Testis (tissue), 3 donors: ENCODE measurements around the gene TST. TPM values are rescaled to one million over a fixed set of nuclear protein-coding genes. Genes with fewer than 3 reads are reported as not detected.

Source experiments
- DNase-seq: peaks from one replicate; pipeline ENCODE4 v3.0.0-alpha.2; 2019
- H3K27ac ChIP-seq, 2 donors: fragments of 200-600 bp; sonication (generic); one replicate each; pipeline ENCODE4 v1.5.1; 2019
- H3K27me3 ChIP-seq: fragments of 200-600 bp; sonication (generic); one replicate; pipeline ENCODE4 v1.5.1; 2019
- H3K36me3 ChIP-seq: fragments of 200-600 bp; sonication (generic); one replicate; pipeline ENCODE4 v1.5.1; 2017; ENCODE audit warnings: low read depth; ENCODE audit errors: missing control alignments
- H3K4me1 ChIP-seq: fragments of 200-600 bp; sonication (generic); one replicate; pipeline ENCODE4 v1.5.1; 2019
- H3K4me3 ChIP-seq, 2 donors: fragments of 200-600 bp; sonication (generic); one replicate each; pipeline ENCODE4 v1.5.1; 2017 to 2019
- H3K9me3 ChIP-seq: fragments of 200-600 bp; sonication (generic); one replicate; pipeline ENCODE4 v1.5.1; 2017
- CTCF ChIP-seq, 3 experiments: fragments of 450-650 bp in 2 of 3; fragments of 200-600 bp in 1 of 3; sonication (generic) in 1 of 3; IDR thresholded peaks; one replicate each; pipeline ENCODE4 v1.5.1; 2016 to 2019; ENCODE audit warnings: antibody characterized with exemption in 3 of 3, mild to moderate bottlenecking in 2 of 3, moderate library complexity in 1 of 3
- POLR2A ChIP-seq: fragments of 450-650 bp; IDR thresholded peaks from one replicate; pipeline ENCODE4 v1.6.1; 2017; ENCODE audit warnings: antibody characterized with exemption, mild to moderate bottlenecking, moderate library complexity
- whole genome bisulfite sequencing, 2 donors: methylation state at CpG; one replicate each; pipeline ENCODE4 v1.1.5; 2018; 5-methylcytosine and 5-hydroxymethylcytosine counted together
- intact Hi-C: fragments of 100-400 bp; cut with DNase I; formaldehyde crosslinking; loops from one replicate; pipeline ENCODE4 v1.15.1; 2023; ENCODE audit warnings: low total_unique reads
- polyA plus RNA-seq: library from polyadenylated mRNA; stranded (reverse); fragments of 350-450 nt; fragmentation: Illumina TruSeq; extraction: RNeasy Lipid Tissue Mini Kit (QIAGEN cat#74804); gene quantifications from one replicate; pipeline ENCODE4 v1.2.3, GENCODE V29; 2014; ENCODE audit warnings: low read depth, low replicate concordance; ENCODE audit not compliant: insufficient read depth
- total RNA-seq, 2 donors: library from RNA; depleted of rRNA; stranded (reverse); fragments of >200 nt; gene quantifications; one replicate each; pipeline ENCODE4 v1.2.3, GENCODE V29; 2016

The TST gene
- total and polyA plus RNA-seq, 3 donors from 2014 or later: 18.0 to 20.9 (median 18.2) TPM

DNA sequence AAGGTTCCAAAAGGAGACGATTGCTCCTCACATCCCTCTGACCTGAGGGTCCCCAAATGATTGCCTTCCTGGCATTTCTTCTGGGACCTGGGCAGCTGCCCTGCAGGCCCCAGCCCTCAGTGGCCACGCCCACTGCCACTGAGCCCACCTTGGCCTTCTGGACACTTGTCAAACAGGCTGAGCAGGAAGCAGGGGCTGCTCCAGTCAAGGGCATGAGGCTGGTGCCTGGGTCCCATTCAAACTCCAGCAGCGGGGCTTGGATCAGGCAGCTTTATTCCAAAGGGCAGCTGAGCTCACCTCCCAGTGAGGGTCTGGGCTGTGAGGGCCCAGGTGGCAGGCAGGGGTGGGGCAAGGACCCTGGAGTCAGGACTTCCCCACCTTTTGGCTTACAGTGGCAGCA, 45.9 kb upstream of the TST start:
- Histone ChIP-seq H3K4me1 (no peaks in the 10 kb centered on the region), H3K9me3 (no peaks in the 10 kb centered on the region), H3K27ac (no peak overlapping the region), H3K4me3 (no peak overlapping the region), H3K36me3 (no peaks in the 10 kb centered on the region), H3K27me3 (no peaks in the 10 kb centered on the region)
- TF ChIP-seq POLR2A: no peak
- no peak for TF ChIP-seq CTCF (IDR thresholded peaks at IDR 0.05)
- WGBS, 2 donors: 85 to 88% methylated on average over 1 to 3 of the region's 3 CpGs
- intact Hi-C loops: no loop called here
- DNase-seq: no peak

DNA sequence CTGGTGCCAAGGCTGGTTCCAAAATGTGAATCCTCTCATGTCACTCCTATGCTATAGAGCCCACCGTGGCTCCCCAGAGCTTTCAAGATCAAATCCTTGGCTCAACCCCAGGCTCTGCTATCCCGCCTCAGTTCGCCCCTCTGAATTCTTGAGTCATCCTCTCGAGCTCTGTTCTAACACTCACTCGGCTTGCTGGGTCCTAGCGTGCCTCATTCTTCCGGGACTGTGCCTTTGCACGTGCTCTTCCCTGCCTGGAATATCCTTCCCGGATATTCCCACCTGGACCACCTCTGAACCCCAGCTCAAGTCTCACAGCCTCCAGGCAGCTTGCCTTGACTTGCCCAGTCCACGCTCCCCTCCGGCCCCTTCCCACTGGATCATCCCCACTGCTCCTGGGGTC, 45.3 kb upstream of the TST start:
- Histone ChIP-seq H3K27ac (no peak overlapping the region), H3K4me1 (no peaks in the 10 kb centered on the region), H3K9me3 (no peaks in the 10 kb centered on the region), H3K36me3 (no peaks in the 10 kb centered on the region), H3K4me3 (no peak overlapping the region), H3K27me3 (no peaks in the 10 kb centered on the region)
- intact Hi-C loops: no loop called here
- TF ChIP-seq POLR2A (no peak), CTCF (IDR thresholded peaks at IDR 0.05) (no peak)
- no peak for DNase-seq
- 96 to 97% methylated on average over 11 of the region's 11 CpGs for WGBS, 2 donors

DNA sequence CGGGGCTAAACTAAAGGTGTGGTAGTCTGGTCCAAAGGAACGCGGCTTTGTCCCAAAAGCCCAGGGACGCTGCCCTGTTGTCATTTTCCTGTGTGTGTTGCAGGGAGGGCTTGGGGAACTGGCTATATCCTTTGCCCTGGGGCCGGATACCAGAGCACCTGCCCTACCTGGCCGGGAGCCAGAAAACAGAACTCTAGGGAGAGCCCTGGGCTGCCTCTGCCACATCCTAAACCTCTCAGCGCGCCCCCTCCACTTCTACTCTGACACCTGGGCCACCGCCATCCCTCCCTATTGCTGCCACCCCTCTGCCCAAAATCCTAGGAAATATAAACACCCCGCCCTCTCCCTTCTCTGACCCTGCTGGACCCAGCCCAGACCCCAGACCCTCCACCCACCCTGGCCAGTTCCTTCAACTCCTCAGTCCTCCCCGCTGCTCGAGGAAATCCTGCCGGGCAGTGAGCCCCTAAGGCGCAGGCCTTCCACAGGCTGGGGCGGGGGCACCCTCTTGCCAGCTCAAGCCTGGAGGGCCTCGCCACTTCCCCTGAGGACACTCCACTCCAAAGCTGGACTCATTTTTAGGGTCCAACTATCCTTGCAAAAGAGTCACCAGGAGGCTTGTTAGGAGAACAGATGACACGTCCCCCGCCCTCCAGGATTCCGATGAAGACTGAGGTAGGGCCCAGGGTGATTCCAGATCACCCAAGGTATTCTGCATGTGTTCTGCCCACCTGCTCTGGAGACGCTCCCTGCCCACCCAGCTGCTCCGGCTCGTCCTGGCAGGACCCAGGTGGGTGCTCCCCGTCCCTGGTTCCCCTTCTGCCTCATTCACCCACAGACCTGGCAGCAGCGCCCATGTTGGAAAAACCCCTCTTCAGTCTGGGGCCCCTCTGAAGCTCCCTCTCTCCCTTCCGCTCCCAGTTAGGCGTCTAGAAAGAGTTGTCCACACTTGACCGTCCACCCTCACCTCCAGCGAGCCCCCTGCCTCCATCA, 44.5 kb upstream of the TST start:
- Histone ChIP-seq H3K9me3 (no peaks in the 10 kb centered on the region), H3K4me3 (no peak overlapping the region), H3K27ac (no peak overlapping the region), H3K27me3 (no peaks in the 10 kb centered on the region), H3K36me3 (no peaks in the 10 kb centered on the region), H3K4me1 (no peaks in the 10 kb centered on the region)
- intact Hi-C loops: no loop called here
- TF ChIP-seq POLR2A: no peak
- no peak for TF ChIP-seq CTCF (IDR thresholded peaks at IDR 0.05)
- 93 to 97% methylated on average over 15 to 28 of the region's 28 CpGs for WGBS, 2 donors
- DNase-seq: no peak

GRCh38 chr22:37062702-37063381, 43.6 kb upstream of the TST start:
- Histone ChIP-seq H3K27ac (no peak overlapping the region), H3K4me3 (no peak overlapping the region), H3K27me3 (no peaks in the 10 kb centered on the region), H3K4me1 (no peaks in the 10 kb centered on the region), H3K36me3 (no peaks in the 10 kb centered on the region), H3K9me3 (no peaks in the 10 kb centered on the region)
- intact Hi-C loops: no loop called here
- TF ChIP-seq CTCF (IDR thresholded peaks at IDR 0.05) (no peak), POLR2A (no peak)
- no peak for DNase-seq
- 87 to 93% methylated on average over 10 to 15 of the region's 15 CpGs for WGBS, 2 donors
